ENCODE results near the gene RPS6KA2. TPM values are rescaled to one million over a fixed set of nuclear protein-coding genes. Genes with fewer than 3 reads are reported as not detected.

The RPS6KA2 gene
- total RNA-seq, 4 donors from 2014 or later, result 64.9 to 101 (median 81.6) TPM

DNA sequence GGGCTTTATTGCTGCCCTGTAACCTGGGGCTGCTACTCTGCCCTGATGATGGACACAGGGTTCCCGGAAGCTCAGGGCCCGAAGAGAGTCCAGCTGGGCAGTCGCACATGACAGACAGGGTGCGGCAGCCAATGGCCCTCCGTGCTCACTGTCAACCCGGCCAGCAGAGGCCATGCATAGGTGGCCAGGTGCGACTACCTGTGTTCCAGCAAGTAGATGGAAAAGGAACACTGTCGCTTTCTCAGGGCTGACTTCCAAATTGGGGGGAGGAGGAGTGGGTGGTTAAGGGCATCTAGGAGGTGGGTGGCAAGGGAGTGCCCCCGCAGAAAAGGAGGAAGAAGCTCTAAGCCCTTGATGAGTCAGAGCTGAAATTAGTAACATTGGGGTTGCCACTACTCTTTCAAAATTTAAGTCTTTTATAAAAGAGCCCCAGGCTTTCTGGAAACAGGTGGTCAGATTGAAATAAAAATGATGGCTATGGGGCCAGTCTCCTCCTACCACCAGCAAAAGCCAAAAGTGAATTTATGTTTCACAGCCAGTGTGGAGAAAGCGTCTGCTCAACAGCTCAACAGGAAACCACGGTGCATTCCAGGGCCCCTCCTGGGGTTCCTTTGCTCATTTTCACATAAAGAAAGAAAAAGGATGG is 38.2 kb downstream of the RPS6KA2 start:
- Histone ChIP-seq H3K4me3 (replicated peaks in 1 of 3) (no peak overlapping the region), H3K27ac (peak overlapping the region in 2 of 3 donors; percentile 25 to 34), H3K27me3 (no peaks in the 10 kb centered on the region), H3K9me3 (no peaks in the 10 kb centered on the region), H3K36me3 (no peaks in the 10 kb centered on the region), H3K4me1 (peaks cover 17 to 18% of the 10 kb centered on the region in 2 donors)
- TF ChIP-seq, protein P1, sequence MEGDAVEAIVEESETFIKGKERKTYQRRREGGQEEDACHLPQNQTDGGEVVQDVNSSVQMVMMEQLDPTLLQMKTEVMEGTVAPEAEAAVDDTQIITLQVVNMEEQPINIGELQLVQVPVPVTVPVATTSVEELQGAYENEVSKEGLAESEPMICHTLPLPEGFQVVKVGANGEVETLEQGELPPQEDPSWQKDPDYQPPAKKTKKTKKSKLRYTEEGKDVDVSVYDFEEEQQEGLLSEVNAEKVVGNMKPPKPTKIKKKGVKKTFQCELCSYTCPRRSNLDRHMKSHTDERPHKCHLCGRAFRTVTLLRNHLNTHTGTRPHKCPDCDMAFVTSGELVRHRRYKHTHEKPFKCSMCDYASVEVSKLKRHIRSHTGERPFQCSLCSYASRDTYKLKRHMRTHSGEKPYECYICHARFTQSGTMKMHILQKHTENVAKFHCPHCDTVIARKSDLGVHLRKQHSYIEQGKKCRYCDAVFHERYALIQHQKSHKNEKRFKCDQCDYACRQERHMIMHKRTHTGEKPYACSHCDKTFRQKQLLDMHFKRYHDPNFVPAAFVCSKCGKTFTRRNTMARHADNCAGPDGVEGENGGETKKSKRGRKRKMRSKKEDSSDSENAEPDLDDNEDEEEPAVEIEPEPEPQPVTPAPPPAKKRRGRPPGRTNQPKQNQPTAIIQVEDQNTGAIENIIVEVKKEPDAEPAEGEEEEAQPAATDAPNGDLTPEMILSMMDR (IDR thresholded peaks at IDR 0.05), result no peak
- no peak for TF ChIP-seq POLR2A (IDR thresholded peaks at IDR 0.05)
- peak; percentile 42 to 45 for DNase-seq
- 69 to 70% methylated on average over 11 of the region's 11 CpGs for WGBS, 2 donors
- intact Hi-C loops (cut with DNase I), result no loop called here

DNA sequence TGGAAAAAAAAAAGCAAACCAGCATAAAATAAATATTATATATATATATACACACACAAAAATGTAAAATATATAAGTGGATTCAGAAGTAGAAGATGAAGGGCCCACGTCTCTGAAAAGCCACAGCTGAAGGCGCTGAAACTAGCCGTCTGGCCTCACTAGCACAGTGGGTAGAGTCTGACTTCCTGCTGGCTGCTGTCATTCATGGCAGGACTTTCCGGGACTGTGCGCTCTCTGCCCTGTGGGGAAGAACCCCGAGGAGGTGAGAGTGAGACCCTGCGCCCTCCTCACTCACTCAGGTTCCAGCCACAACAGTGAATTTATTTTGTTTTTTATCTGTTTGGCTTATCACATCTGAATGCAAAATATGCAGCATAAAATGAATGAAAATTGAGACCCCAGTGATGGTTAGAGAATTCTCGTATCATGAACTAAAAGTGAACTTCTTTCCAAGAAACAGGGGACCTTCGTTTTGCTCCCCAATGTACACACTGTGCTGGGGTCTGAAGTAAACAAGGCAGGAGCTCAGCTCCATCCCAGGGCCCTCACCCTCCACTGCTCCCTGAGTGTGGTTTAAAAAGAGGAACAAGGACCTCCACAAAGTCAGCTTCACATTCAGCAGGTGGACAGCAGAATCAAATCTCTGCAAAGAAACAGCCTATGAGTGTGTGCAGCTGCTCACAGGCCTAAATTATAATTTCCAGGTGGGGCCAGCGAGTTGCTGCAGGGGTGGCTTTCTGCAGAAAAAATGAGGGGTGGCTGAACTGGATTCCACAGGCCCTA is 39.2 kb downstream of the RPS6KA2 start:
- Histone ChIP-seq H3K27me3 (no peaks in the 10 kb centered on the region), H3K4me3 (replicated peaks in 1 of 3) (no peak overlapping the region), H3K4me1 (peaks cover 17 to 18% of the 10 kb centered on the region in 2 donors), H3K9me3 (no peaks in the 10 kb centered on the region), H3K27ac (no peak overlapping the region), H3K36me3 (no peaks in the 10 kb centered on the region)
- TF ChIP-seq POLR2A (IDR thresholded peaks at IDR 0.05), result no peak
- TF ChIP-seq, protein P1 (IDR thresholded peaks at IDR 0.05), result no peak
- WGBS, 2 donors, result 77 to 78% methylated on average over 10 of the region's 10 CpGs
- intact Hi-C loops (cut with DNase I), result no loop called here
- DNase-seq, result no peak

DNA sequence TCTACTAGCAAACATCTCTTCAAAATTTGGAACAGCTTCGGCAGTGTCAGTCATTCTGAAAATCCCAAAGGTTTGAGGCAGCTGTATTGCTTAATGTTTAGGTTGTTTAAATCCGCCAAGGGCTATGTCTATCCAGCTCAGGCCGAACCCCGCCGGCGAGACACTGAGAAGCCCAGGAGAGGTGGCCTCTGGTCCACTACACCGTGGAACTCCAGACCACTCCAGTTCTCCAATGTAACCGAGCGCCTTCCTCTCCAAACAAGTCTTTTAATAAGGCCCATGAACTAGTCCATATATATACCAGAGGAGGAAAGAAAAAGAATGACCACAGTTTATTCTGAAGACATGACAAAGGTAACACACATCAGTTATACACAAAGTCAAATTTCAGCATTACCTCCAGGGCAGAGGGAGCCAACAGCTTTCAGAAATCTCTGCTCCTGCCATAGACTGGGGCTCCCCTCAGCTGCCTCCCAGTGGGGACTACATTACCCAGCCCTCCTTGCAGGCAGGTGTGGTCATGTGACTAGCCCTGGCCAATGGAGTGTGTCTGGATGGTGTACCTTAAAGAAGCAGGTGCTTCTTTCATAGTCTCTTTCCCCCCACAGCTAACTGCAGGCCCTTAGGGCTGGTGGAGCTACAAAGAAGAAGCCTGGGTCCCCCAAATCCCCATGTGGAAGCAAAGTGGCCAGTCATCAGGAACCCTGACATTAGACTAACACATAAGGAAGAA is 40.5 kb downstream of the RPS6KA2 start, which contains the start of gene RAMACL:
TSS of gene RAMACL (minus strand) at position 255 of the 733 bp plus-strand sequence. CDS start at position 54, 201 bp downstream.
- no peak within 1 kb of the TSS for H3K4me3 ChIP-seq (replicated peaks in 1 of 3)
- no peaks in the 10 kb centered on the region for H3K9me3 ChIP-seq
- no peak for TF ChIP-seq POLR2A (IDR thresholded peaks at IDR 0.05)
- DNase-seq, result peak; percentile 32 to 47
- intact Hi-C loops (cut with DNase I), result no loop called here
- no peaks in the 10 kb centered on the region for H3K27me3 ChIP-seq
- H3K36me3 ChIP-seq, result no peaks in the 10 kb centered on the region
- peaks cover 17 to 18% of the 10 kb centered on the region in 2 donors for H3K4me1 ChIP-seq
- no peak within 1 kb of the TSS for H3K27ac ChIP-seq
- 95 to 99% methylated on average over 9 of the region's 9 CpGs for WGBS, 2 donors

DNA sequence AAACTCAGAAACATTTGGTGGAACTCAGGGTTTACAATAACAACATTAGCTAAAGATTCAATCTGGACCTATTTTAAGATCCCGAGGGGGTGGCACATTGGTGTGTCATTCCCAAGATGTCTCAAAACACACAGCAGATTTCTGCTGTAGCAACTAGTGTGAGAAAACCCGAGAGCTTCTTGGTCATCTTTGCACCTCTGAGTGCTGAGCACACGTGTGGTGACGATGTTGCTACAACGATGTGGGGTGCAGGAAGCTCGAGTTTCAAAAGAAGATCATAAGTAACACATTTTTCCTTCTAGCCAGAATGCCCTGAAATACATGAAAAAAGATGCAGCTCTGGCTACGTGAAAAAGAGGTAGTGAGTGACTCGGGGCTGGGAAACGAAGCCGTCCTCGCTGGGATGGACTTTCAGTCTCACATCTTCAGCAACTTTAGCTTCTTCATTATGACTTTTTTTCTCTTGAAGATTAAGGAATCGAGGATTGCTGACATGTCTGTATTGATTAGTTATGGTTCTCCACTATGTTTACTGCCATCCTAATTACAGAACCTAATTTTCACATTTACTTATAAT is 42.1 kb downstream of the RPS6KA2 start:
- Histone ChIP-seq H3K4me3 (replicated peaks in 1 of 3) (no peak overlapping the region), H3K4me1 (peaks cover 16 to 17% of the 10 kb centered on the region in 2 donors), H3K36me3 (no peaks in the 10 kb centered on the region), H3K27me3 (no peaks in the 10 kb centered on the region), H3K27ac (no peak overlapping the region), H3K9me3 (no peaks in the 10 kb centered on the region)
- intact Hi-C loops (cut with DNase I), result no loop called here
- no peak for DNase-seq
- TF ChIP-seq POLR2A (IDR thresholded peaks at IDR 0.05), result no peak
- TF ChIP-seq, protein P1 (IDR thresholded peaks at IDR 0.05), result no peak
- 86 to 91% methylated on average over 12 of the region's 12 CpGs for WGBS, 2 donors

DNA sequence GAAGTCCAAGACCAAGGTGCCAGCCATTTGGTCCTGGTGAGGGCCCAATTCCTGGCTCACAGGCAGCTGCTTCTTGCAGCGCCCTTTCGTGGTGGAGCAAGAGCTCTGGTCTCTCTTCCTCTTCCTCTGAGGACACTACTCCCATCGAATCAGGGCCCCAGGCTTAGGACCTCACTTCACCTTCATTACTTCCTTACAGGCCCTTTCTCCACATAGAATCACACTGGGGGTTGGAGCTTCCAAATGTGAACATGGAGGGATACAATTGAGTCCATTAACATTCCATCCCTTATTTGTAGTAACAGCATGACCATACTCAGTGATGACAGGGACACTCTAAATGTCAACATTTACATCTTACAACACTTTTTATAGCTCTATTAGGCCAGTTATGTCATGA is 42.9 kb downstream of the RPS6KA2 start:
- no peak for DNase-seq
- Histone ChIP-seq H3K9me3 (no peaks in the 10 kb centered on the region), H3K4me1 (peaks cover 8 to 10% of the 10 kb centered on the region in 2 donors), H3K4me3 (replicated peaks in 1 of 3) (no peak overlapping the region), H3K27ac (no peak overlapping the region), H3K36me3 (no peaks in the 10 kb centered on the region), H3K27me3 (no peaks in the 10 kb centered on the region)
- intact Hi-C loops (cut with DNase I), result no loop called here
- 91% methylated on average over 3 of the region's 3 CpGs for WGBS, 2 donors
- TF ChIP-seq, protein P1 (IDR thresholded peaks at IDR 0.05), result no peak
- TF ChIP-seq POLR2A (IDR thresholded peaks at IDR 0.05), result no peak
